ENCODE measurements around the gene GGT5. TPM values are rescaled to one million over a fixed set of nuclear protein-coding genes. Genes with fewer than 3 reads are reported as not detected.

Gene GGT5
- total RNA-seq, 1 experiment from 2014 or later = not detected

- no peak for DNase-seq (ENCODE audit: low read depth)
- in situ Hi-C loops (cut with HindIII; ENCODE audit: low pct_unique_long_range_greater_than_20kb, low sequenced_read_pairs) = no loop called here
Observed at GRCh38 chr22:24179478-24180210, 65.2 kb downstream of the GGT5 start.

- no peak for DNase-seq (ENCODE audit: low read depth)
- in situ Hi-C loops (cut with HindIII; ENCODE audit: low pct_unique_long_range_greater_than_20kb, low sequenced_read_pairs) = no loop called here
Observed at GRCh38 chr22:24178502-24179440, 66.1 kb downstream of the GGT5 start.

- no peak for DNase-seq (ENCODE audit: low read depth)
- in situ Hi-C loops (cut with HindIII; ENCODE audit: low pct_unique_long_range_greater_than_20kb, low sequenced_read_pairs) = no loop called here
Observed at GRCh38 chr22:24178021-24178431, 66.9 kb downstream of the GGT5 start.

- DNase-seq (ENCODE audit: low read depth) = no peak
- in situ Hi-C loops (cut with HindIII; ENCODE audit: low pct_unique_long_range_greater_than_20kb, low sequenced_read_pairs) = no loop called here
Observed at GRCh38 chr22:24177456-24177855, 67.4 kb downstream of the GGT5 start.

GRCh38 chr22:24177045-24177444, 67.8 kb downstream of the GGT5 start:
- DNase-seq (ENCODE audit: low read depth) = no peak
- in situ Hi-C loops (cut with HindIII; ENCODE audit: low pct_unique_long_range_greater_than_20kb, low sequenced_read_pairs) = no loop called here

- no peak for DNase-seq (ENCODE audit: low read depth)
- in situ Hi-C loops (cut with HindIII; ENCODE audit: low pct_unique_long_range_greater_than_20kb, low sequenced_read_pairs) = no loop called here
Observed at GRCh38 chr22:24176630-24177029, 68.3 kb downstream of the GGT5 start.

- no peak for DNase-seq (ENCODE audit: low read depth)
- in situ Hi-C loops (cut with HindIII; ENCODE audit: low pct_unique_long_range_greater_than_20kb, low sequenced_read_pairs) = no loop called here
Observed at GRCh38 chr22:24176040-24176439, 68.8 kb downstream of the GGT5 start.

- in situ Hi-C loops (cut with HindIII; ENCODE audit: low pct_unique_long_range_greater_than_20kb, low sequenced_read_pairs) = no loop called here
- peak; percentile 54 for DNase-seq (ENCODE audit: low read depth)
Observed at GRCh38 chr22:24175160-24175808, 69.6 kb downstream of the GGT5 start.

- no peak for DNase-seq (ENCODE audit: low read depth)
- in situ Hi-C loops (cut with HindIII; ENCODE audit: low pct_unique_long_range_greater_than_20kb, low sequenced_read_pairs) = no loop called here
Observed at GRCh38 chr22:24171822-24172221, 73.1 kb downstream of the GGT5 start.

- no peak for DNase-seq (ENCODE audit: low read depth)
- in situ Hi-C loops (cut with HindIII; ENCODE audit: low pct_unique_long_range_greater_than_20kb, low sequenced_read_pairs) = no loop called here
Observed at GRCh38 chr22:24170632-24171031, 74.2 kb downstream of the GGT5 start.

- in situ Hi-C loops (cut with HindIII; ENCODE audit: low pct_unique_long_range_greater_than_20kb, low sequenced_read_pairs) = no loop called here
- DNase-seq (ENCODE audit: low read depth) = no peak
Observed at GRCh38 chr22:24170188-24170587, 74.7 kb downstream of the GGT5 start.

Other genes with a start within 250 kb of the GGT5 start
- gene GSTT4, start 239.6 kb downstream of the GGT5 start, total RNA-seq (2014; rRNA removed; shearing (Covaris generic); ENCODE audit: low replicate concordance) = not detected in 2 replicates
- gene CABIN1, start 233.8 kb downstream of the GGT5 start, total RNA-seq (2014; rRNA removed; shearing (Covaris generic); ENCODE audit: low replicate concordance) = 17.2 and 25.9 TPM in 2 replicates
- not detected in 2 replicates for gene SUSD2, start 63.6 kb downstream of the GGT5 start, total RNA-seq (2014; rRNA removed; shearing (Covaris generic); ENCODE audit: low replicate concordance)
- 6.7 and 7.3 TPM in 2 replicates for gene SPECC1L, start 25.7 kb upstream of the GGT5 start, total RNA-seq (2014; rRNA removed; shearing (Covaris generic); ENCODE audit: low replicate concordance)
- 6.1 and 15.0 TPM in 2 replicates for gene ADORA2A, start 182.5 kb upstream of the GGT5 start, total RNA-seq (2014; rRNA removed; shearing (Covaris generic); ENCODE audit: low replicate concordance)